ENCODE measurements around the gene ITGBL1. TPM values are rescaled to one million over a fixed set of nuclear protein-coding genes. Genes with fewer than 3 reads are reported as not detected.

Gene ITGBL1
- total RNA-seq, 1 experiment from 2014 or later, result not detected

- no TSS peak for BruUV-seq (replicated peaks)
- Histone ChIP-seq H3K36me3 (ENCODE audit: control insufficient read depth, insufficient read depth, low read length) (no peaks in the 10 kb centered on the region), H3K27me3 (replicated peaks; ENCODE audit: control insufficient read depth, insufficient read depth, low read length) (no peaks in the 10 kb centered on the region), H3K4me1 (no peaks in the 10 kb centered on the region), H3K9me3 (no peaks in the 10 kb centered on the region), H3K4me3 (ENCODE audit: low read depth, low read length) (no peak overlapping the region)
- H3K27me3 Mint-ChIP-seq (ENCODE audit: insufficient read depth, unreplicated experiment), result no peaks in the 10 kb centered on the region
- H3K9me3 Mint-ChIP-seq (ENCODE audit: unreplicated experiment), result no peaks in the 10 kb centered on the region
- no peak overlapping the region for H3K4me3 Mint-ChIP-seq (ENCODE audit: unreplicated experiment)
- H3K4me1 Mint-ChIP-seq (ENCODE audit: low read depth, unreplicated experiment), result no peaks in the 10 kb centered on the region
- CTCF ChIA-PET, result no interaction called here
- no peak for TF ChIP-seq CTCF (IDR thresholded peaks at IDR 0.05; ENCODE audit: insufficient read depth in 1 of 2, low read depth in 1 of 2, low read length in 1 of 2, severe bottlenecking in 1 of 2, unreplicated experiment in 1 of 2)
- POLR2A ChIA-PET, result no interaction called here
- no peak overlapping the region for H3K27ac Mint-ChIP-seq (ENCODE audit: unreplicated experiment)
- no peaks in the 10 kb centered on the region for H3K36me3 Mint-ChIP-seq (ENCODE audit: insufficient read depth, unreplicated experiment)
- intact Hi-C loops (cut with micrococcal nuclease; ENCODE audit: unreplicated experiment), result no loop called here
- no peak for DNase-seq
Measured at GRCh38 chr13:101529422-101529821, 76.9 kb downstream of the ITGBL1 start.

GRCh38 chr13:101530293-101530692, 77.8 kb downstream of the ITGBL1 start:
- H3K9me3 ChIP-seq, result no peaks in the 10 kb centered on the region
- TF ChIP-seq CTCF (IDR thresholded peaks at IDR 0.05; ENCODE audit: insufficient read depth in 1 of 2, low read depth in 1 of 2, low read length in 1 of 2, severe bottlenecking in 1 of 2, unreplicated experiment in 1 of 2), result no peak
- BruUV-seq (replicated peaks), result no TSS peak
- H3K27ac Mint-ChIP-seq (ENCODE audit: unreplicated experiment), result no peak overlapping the region
- ChIA-PET POLR2A (no interaction called here), CTCF (no interaction called here)
- no peaks in the 10 kb centered on the region for H3K27me3 Mint-ChIP-seq (ENCODE audit: insufficient read depth, unreplicated experiment)
- no peaks in the 10 kb centered on the region for H3K4me1 Mint-ChIP-seq (ENCODE audit: low read depth, unreplicated experiment)
- no peaks in the 10 kb centered on the region for H3K4me1 ChIP-seq
- H3K4me3 Mint-ChIP-seq (ENCODE audit: unreplicated experiment), result no peak overlapping the region
- H3K9me3 Mint-ChIP-seq (ENCODE audit: unreplicated experiment), result no peaks in the 10 kb centered on the region
- intact Hi-C loops (cut with micrococcal nuclease; ENCODE audit: unreplicated experiment), result no loop called here
- no peaks in the 10 kb centered on the region for H3K36me3 Mint-ChIP-seq (ENCODE audit: insufficient read depth, unreplicated experiment)
- H3K4me3 ChIP-seq (ENCODE audit: low read depth, low read length), result no peak overlapping the region
- no peak for DNase-seq
- no peaks in the 10 kb centered on the region for H3K36me3 ChIP-seq (ENCODE audit: control insufficient read depth, insufficient read depth, low read length)
- no peaks in the 10 kb centered on the region for H3K27me3 ChIP-seq (replicated peaks; ENCODE audit: control insufficient read depth, insufficient read depth, low read length)

GRCh38 chr13:101535192-101535746, 82.8 kb downstream of the ITGBL1 start:
- H3K4me3 Mint-ChIP-seq (ENCODE audit: unreplicated experiment), result no peak overlapping the region
- DNase-seq, result no peak
- no peaks in the 10 kb centered on the region for H3K27me3 Mint-ChIP-seq (ENCODE audit: insufficient read depth, unreplicated experiment)
- POLR2A ChIA-PET, result no interaction called here
- no peaks in the 10 kb centered on the region for H3K36me3 Mint-ChIP-seq (ENCODE audit: insufficient read depth, unreplicated experiment)
- no peaks in the 10 kb centered on the region for H3K27me3 ChIP-seq (replicated peaks; ENCODE audit: control insufficient read depth, insufficient read depth, low read length)
- CTCF ChIA-PET, result no interaction called here
- no peak overlapping the region for H3K27ac Mint-ChIP-seq (ENCODE audit: unreplicated experiment)
- no peaks in the 10 kb centered on the region for H3K9me3 ChIP-seq
- H3K4me1 ChIP-seq, result no peaks in the 10 kb centered on the region
- H3K4me3 ChIP-seq (ENCODE audit: low read depth, low read length), result no peak overlapping the region
- H3K9me3 Mint-ChIP-seq (ENCODE audit: unreplicated experiment), result no peaks in the 10 kb centered on the region
- intact Hi-C loops (cut with micrococcal nuclease; ENCODE audit: unreplicated experiment), result no loop called here
- no peaks in the 10 kb centered on the region for H3K36me3 ChIP-seq (ENCODE audit: control insufficient read depth, insufficient read depth, low read length)
- BruUV-seq (replicated peaks), result no TSS peak
- no peak for TF ChIP-seq CTCF (IDR thresholded peaks at IDR 0.05; ENCODE audit: insufficient read depth in 1 of 2, low read depth in 1 of 2, low read length in 1 of 2, severe bottlenecking in 1 of 2, unreplicated experiment in 1 of 2)
- H3K4me1 Mint-ChIP-seq (ENCODE audit: low read depth, unreplicated experiment), result no peaks in the 10 kb centered on the region

Data from Caco-2 (cell line).